Lower lobe of right lung (tissue), 2 donors: ENCODE measurements around the gene LYPD4. TPM values are rescaled to one million over a fixed set of nuclear protein-coding genes. Genes with fewer than 3 reads are reported as not detected.
"Not testable (repeated sequence)": the region's sequence is repeated elsewhere in the genome, so short reads cannot be mapped to it uniquely, and the experiment has no call there.

Experiments
- ATAC-seq, 2 donors: fragments of 200-7000 bp; cut with Tn5 transposase; one replicate each; pipeline ENCODE4 v1.9.1; 2020 to 2022; ENCODE audit warnings: mild to moderate bottlenecking in 2 of 2, moderate library complexity in 2 of 2
- DNase-seq: peaks from one replicate; pipeline ENCODE4 v3.0.0-alpha.2; 2020
- H3K27ac ChIP-seq: fragments of 200-600 bp; one replicate; pipeline ENCODE4 v1.8.0; 2022
- H3K27me3 ChIP-seq: fragments of 200-600 bp; one replicate; pipeline ENCODE4 v1.8.0; 2022; ENCODE audit warnings: low read depth
- H3K36me3 ChIP-seq: fragments of 200-600 bp; one replicate; pipeline ENCODE4 v1.8.0; 2022; ENCODE audit warnings: mild to moderate bottlenecking
- H3K4me1 ChIP-seq: fragments of 200-600 bp; one replicate; pipeline ENCODE4 v1.8.0; 2022
- H3K4me3 ChIP-seq: fragments of 200-600 bp; one replicate; pipeline ENCODE4 v1.8.0; 2022; ENCODE audit warnings: mild to moderate bottlenecking
- H3K9me3 ChIP-seq: fragments of 200-600 bp; one replicate; pipeline ENCODE4 v1.8.0; 2022
- intact Hi-C: fragments of 100-400 bp; cut with DNase I; formaldehyde crosslinking; loops from one replicate; pipeline ENCODE4 v1.11.0; 2022
- total RNA-seq: library from RNA; stranded (reverse); fragmentation: NEBNext Ultra II Directional; extraction: Animal tissue kit (Norgen Biotek cat#: 25700); gene quantifications from one replicate; pipeline ENCODE4 v1.2.1, GENCODE V29; 2021
- TF ChIP-seq, protein P1 (sequence below): fragments of 200-600 bp; IDR thresholded peaks from one replicate; pipeline ENCODE4 v1.8.0; 2022; ENCODE audit warnings: antibody characterized with exemption, mild to moderate bottlenecking
- donor health status: DM: no; HTN: yes; CAD: no; lungs with severe emphysema.

Gene LYPD4
- total RNA-seq, 1 donor from 2014 or later: not detected

DNA sequence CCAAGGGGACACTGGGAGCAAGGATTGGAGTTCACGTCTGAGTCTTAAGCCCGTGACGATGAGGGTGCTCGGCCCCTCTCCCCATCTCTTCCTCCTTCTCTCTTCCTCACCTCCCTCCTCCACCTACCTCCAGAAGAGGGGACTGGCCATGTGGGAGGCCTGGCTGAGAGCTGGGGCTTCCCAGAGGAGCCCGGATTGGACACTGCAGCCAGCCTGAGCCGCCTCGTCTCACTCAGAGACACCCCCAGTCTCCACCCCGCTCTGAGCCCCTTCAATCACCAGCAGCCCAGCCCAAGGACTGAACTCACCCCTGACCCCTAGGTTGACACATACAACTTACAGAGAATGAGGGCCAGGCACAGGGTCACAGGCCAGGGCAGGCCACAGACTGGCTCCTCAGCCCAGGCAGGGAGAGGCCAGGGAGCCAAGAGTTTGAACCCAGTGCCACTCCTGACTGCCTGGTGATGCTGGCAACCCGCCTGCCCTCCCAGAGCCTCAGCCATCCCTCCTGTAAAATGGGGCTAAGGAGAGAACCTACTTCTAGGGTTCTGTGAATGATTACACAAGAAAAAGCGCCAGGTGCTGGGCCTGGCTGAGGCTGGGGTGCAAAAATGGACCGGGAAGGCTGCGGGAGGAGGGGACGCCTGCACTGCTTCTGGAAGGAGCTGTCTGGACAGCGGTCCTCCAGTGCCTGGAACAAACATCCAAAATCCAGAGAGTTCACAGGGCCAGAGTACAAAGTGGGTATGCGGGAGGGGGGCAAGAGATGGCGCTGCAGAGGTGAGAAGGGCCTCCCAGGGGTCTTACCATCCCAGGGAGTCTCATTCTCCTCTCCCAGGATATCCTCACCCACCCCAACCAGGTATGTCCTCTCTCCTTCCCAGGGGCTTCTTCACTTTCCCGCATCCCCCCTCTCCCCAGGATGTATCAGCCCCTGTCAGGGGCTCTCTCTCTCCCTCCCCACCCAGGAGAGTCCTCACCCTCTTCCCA lies 33.7 kb upstream of the LYPD4 start:
- Histone ChIP-seq H3K4me1 (peaks cover 24% of the 10 kb centered on the region), H3K4me3 (no peak overlapping the region), H3K9me3 (no peaks in the 10 kb centered on the region), H3K27me3 (no peaks in the 10 kb centered on the region), H3K27ac (peak overlapping the region; percentile 58), H3K36me3 (no peaks in the 10 kb centered on the region)
- no peak for DNase-seq
- TF ChIP-seq, protein P1, sequence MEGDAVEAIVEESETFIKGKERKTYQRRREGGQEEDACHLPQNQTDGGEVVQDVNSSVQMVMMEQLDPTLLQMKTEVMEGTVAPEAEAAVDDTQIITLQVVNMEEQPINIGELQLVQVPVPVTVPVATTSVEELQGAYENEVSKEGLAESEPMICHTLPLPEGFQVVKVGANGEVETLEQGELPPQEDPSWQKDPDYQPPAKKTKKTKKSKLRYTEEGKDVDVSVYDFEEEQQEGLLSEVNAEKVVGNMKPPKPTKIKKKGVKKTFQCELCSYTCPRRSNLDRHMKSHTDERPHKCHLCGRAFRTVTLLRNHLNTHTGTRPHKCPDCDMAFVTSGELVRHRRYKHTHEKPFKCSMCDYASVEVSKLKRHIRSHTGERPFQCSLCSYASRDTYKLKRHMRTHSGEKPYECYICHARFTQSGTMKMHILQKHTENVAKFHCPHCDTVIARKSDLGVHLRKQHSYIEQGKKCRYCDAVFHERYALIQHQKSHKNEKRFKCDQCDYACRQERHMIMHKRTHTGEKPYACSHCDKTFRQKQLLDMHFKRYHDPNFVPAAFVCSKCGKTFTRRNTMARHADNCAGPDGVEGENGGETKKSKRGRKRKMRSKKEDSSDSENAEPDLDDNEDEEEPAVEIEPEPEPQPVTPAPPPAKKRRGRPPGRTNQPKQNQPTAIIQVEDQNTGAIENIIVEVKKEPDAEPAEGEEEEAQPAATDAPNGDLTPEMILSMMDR: no peak
- ATAC-seq: no peak
- intact Hi-C loops: no loop called here

DNA sequence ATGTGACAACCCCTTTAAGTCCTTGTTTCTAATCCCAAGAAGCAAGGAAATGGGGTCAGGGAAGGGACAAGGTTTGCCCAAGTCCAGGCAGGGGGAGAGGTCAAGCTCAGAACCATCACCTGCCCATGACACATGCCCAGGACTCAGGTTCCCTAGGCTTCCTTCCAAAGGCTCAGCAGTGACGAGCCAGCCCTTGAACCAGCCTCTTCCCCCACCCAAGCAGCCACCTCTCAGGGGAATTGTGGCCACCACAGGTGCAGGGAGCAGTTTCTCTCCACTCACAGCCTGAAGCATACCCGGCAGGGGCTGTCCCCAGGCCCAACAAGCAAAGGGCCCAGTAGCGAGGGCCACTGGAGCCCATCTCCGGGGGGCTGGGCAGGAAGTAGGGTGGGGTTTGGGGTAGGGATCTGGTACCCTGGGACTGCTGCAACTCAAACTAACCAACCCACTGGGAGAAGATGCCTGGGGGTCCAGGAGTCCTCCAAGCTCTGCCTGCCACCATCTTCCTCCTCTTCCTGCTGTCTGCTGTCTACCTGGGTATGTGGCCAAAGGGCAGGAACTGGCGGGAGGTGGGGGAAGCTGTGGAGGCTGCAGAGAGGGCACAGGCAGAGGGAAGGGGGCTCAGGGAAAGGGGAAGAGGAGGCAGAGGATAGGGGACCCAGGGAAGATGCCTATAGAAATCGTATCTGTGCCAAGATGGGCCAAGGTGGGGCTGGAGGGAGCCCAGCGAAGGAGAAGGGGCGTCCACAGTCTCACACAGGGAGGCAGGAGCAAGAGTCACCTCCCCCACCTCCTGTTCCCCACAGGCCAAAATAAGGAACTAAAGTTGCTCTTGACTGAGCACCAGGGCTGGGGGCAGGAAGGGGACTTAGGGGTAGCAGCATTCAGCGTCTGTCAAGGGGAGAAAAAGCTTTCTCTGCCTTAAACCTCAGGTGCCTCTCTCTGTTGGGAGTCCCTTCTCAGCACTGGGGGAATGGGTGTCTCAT lies 32.7 kb upstream of the LYPD4 start, which contains the start of gene CD79A:
CD79A (plus strand) TSS at position 433 of the 986 bp plus-strand sequence; CDS start at position 459, 26 bp downstream.
- peaks cover 6% of the 10 kb centered on the region for H3K36me3 ChIP-seq
- ATAC-seq: no peak
- no peak within 1 kb of the TSS for H3K4me3 ChIP-seq
- TF ChIP-seq, protein P1: no peak
- intact Hi-C loops: no loop called here
- no peaks in the 10 kb centered on the region for H3K9me3 ChIP-seq
- peak; percentile 59 for DNase-seq
- H3K27me3 ChIP-seq: no peaks in the 10 kb centered on the region
- peak within 1 kb of the TSS; percentile 58 for H3K27ac ChIP-seq
- peaks cover 30% of the 10 kb centered on the region for H3K4me1 ChIP-seq

DNA sequence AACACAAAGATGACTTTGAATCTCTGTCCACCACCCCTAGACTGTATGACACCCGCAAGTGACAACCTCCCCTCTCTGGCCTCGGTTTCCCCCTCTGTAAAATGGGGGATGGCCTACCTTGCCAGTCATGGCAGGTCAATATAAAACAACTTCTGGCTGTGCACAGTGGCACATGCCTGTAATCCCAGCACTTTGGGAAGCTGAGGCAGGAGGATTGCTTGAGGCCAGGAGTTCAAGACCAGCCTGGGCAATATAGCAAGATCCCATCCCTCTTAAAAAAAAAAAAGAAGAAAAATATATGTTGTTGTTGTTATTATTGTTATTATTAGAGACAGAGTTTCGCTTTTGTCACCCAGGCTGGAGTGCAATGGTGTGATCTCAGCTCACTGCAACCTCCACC lies 31.5 kb upstream of the LYPD4 start:
- H3K4me1 ChIP-seq: peaks cover 38% of the 10 kb centered on the region
- peak overlapping the region; percentile 36 for H3K27ac ChIP-seq
- H3K27me3 ChIP-seq, H3K9me3 ChIP-seq, H3K4me3 ChIP-seq, ATAC-seq, intact Hi-C loops: not testable (repeated sequence)
- H3K36me3 ChIP-seq: peaks cover 18% of the 10 kb centered on the region
- DNase-seq: peak; percentile 2

DNA sequence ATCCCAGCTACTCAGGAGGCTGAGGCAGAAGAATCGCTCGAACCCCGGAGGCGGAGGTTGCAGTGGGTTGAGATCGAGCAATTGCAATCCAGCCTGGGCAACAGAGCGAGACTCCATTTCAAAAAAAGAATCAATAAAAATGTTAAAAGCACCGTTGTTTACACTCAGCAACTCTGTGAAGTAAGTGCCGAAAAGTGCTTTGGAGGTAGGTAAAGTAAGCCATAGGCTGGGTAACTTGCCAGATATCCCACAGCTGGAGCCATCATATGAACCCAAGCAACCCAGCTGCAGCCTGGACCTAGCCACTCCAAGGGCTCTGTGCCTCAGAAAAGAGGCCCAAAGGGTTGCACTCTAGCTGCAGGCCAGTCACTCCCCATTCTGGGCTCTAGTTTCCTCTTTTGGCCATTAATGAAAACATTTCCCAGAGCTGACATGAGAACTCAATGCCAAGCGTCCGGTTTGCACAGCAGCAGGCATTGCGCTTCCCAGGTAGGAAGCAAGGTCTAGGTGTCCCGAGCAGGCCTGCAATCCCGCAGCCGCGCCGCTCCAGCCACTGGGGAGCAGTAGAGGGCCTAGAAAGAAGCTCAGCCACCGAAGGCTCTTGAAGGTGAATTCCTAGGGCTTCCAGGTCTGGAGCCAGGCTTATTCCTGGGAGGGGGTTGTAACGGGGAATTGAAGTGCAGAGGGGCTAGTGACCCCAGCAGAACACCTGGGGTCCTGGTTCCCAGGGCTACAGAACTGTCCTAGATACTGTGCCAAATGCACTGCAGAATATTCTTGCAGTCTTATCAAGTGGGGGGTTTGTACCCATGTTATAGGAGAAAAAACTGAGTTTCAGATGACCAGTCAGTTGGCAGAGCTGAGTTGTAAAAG lies 28.5 kb upstream of the LYPD4 start:
- H3K9me3 ChIP-seq: no peaks in the 10 kb centered on the region
- DNase-seq (peak; percentile 87), ATAC-seq (peak; percentile 71 to 81)
- no peak overlapping the region for H3K4me3 ChIP-seq
- H3K27me3 ChIP-seq: no peaks in the 10 kb centered on the region
- H3K4me1 ChIP-seq: peaks cover 66% of the 10 kb centered on the region
- intact Hi-C loops: no loop called here
- H3K27ac ChIP-seq: no peak overlapping the region
- peaks cover 48% of the 10 kb centered on the region for H3K36me3 ChIP-seq
- TF ChIP-seq, protein P1: peak; percentile 81

DNA sequence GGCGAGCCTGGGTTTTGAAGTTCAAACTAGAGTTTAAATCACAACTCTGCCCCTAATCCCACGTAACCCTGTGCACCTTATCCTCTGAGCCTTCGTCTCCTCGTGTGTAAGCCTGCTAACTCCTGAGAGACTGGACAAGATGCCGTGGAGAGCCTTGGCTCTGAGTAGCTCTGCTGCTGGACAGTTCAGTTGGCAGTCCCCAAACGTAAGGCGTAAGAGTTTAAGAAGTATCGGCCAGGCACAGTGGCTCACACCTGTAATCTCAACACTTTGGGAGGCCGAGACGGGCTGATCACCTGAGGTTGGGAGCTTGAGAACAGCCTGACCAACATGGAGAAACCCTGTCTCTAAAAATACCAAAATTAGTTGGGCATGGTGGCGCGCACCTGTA lies 27.9 kb upstream of the LYPD4 start:
- TF ChIP-seq, protein P1: no peak
- H3K36me3 ChIP-seq: peaks cover 54% of the 10 kb centered on the region
- peaks cover 72% of the 10 kb centered on the region for H3K4me1 ChIP-seq
- no peaks in the 10 kb centered on the region for H3K9me3 ChIP-seq
- H3K27ac ChIP-seq: peak overlapping the region; percentile 58
- intact Hi-C loops: no loop called here
- DNase-seq (no peak), ATAC-seq (no peak)
- H3K27me3 ChIP-seq: no peaks in the 10 kb centered on the region
- no peak overlapping the region for H3K4me3 ChIP-seq
